GM12874 (cell line): ENCODE data around the gene DNAH3.

Experiments
- CTCF ChIP-seq: IDR thresholded peaks from 2 replicates; pipeline ENCODE4 v1.5.1; 2011; ENCODE audit warnings: low read depth, mild to moderate bottlenecking, control low read depth, low read length, moderate library complexity; ENCODE audit not compliant: insufficient read depth

The DNAH3 gene

GRCh38 chr16:20899071-20899470 lies 251.6 kb downstream of the DNAH3 start:
- no peak for TF ChIP-seq CTCF

- TF ChIP-seq CTCF, result no peak
These were observed 252.7 kb downstream of the DNAH3 start for GRCh38 chr16:20897922-20898321.

GRCh38 chr16:20897253-20897897 lies 253.3 kb downstream of the DNAH3 start:
- TF ChIP-seq CTCF, result no peak

GRCh38 chr16:20894388-20894787 lies 256.3 kb downstream of the DNAH3 start:
- no peak for TF ChIP-seq CTCF

GRCh38 chr16:20889625-20890275 lies 260.9 kb downstream of the DNAH3 start:
- no peak for TF ChIP-seq CTCF

- TF ChIP-seq CTCF, result no peak
These were observed 263.4 kb downstream of the DNAH3 start for GRCh38 chr16:20887207-20887606.

- no peak for TF ChIP-seq CTCF
These were observed 264.3 kb downstream of the DNAH3 start for GRCh38 chr16:20886320-20886719.
